ENCODE results near the gene GNG7.
"Not testable (repeated sequence)": the region's sequence is repeated elsewhere in the genome, so short reads cannot be mapped to it uniquely, and the experiment has no call there.

The GNG7 gene

GRCh38 chr19:2569596-2570465 is 132.7 kb downstream of the GNG7 start:
- no peak for DNase-seq

DNA sequence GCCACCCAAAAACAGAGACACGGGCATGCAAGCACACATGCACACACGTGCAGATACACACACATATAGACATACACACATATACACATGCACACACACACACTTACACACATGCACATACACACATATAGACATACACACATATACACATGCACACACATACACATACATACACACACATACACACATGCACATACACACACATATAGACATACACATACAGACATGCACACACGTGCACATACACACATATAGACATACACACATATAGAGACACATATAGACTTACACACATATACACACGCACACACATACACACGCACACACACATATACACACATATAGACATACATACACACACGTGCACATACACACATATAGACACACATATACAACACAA is 134.5 kb downstream of the GNG7 start:
- DNase-seq = no peak

- no peak for DNase-seq
Observed at GRCh38 chr19:2567580-2567979, 134.9 kb downstream of the GNG7 start.

- DNase-seq = not testable (repeated sequence)
Observed at GRCh38 chr19:2563546-2563945, 138.9 kb downstream of the GNG7 start.

- DNase-seq = no peak
Observed at GRCh38 chr19:2561895-2562294, 140.6 kb downstream of the GNG7 start.

DNA sequence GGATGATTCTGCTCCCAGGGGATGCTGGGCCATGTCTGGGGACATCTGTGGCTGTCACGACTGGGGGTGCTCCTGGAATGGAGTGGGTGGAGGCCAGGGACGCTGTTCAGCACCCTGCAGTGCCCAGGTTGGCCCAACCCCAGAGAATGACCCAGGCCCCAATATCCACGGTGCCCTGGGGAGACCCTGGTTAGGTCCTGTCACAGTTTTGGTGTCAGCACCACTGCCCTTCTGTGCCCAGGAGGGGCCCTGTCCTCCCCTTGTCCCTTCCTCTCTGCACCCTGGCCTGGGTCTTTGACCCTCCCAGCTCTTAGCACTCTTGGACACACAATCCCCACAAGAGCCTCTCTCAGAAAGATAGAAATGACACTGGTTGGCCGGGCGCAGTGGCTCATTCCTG is 141.3 kb downstream of the GNG7 start:
- DNase-seq = no peak

DNA sequence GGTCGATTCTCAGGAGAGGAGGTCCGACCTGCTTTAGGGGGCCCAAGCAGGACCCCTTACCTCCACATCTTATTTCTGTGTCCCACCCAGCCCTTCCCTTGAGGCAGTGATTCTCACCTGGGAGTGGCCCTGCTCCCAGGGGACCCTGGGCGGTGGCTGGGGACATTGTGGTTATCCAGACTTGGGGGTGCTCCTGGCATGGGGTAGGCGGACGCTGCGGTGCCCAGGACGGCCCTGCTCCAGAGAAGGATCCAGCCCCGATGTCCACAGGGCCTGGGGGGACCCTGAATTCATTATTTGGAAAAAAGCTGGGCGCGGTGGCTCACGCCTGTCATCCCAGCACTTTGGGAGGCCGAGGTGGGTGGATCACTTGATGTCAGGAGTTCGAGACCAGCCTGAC is 142.1 kb downstream of the GNG7 start:
- DNase-seq = no peak

DNA sequence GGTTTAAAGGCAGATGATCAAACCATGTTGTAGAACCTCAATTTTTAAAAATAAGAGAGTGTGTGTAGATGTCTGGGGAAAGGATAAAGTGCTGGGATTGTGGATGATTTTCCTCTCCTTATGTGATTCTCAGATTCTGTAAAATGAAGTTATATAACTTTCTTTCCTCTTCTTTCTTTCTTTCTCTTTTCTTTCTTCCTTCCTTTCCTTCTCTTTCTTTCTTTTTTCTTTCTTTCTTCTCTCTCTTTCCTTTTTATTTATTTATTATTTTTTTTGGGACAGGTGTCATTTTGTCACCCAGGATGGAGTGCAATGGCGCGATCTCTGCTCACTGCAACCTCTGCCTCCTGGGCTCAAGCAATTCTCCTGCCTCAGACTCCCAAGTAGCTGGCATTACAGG is 144.0 kb downstream of the GNG7 start:
- DNase-seq = no peak

DNA sequence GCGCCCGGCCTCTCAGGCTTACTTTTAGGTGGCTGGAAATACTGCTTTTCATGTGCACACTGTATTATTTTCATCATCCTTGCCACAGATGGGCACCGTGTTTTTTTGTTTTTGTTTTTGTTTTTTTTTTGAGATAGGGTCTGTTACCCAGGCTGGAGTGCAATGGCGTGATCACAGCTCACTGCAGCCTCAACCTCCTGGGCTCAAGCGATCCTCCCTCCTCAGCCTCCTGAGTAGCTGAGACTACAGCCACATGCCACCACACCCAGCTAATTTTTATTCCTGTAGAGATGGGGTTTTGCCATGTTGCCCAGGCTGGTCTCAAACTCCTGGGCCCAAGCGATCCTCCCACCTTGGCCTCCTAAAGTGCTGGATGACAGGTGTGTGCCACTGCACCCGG is 144.4 kb downstream of the GNG7 start:
- not testable (repeated sequence) for DNase-seq

DNA sequence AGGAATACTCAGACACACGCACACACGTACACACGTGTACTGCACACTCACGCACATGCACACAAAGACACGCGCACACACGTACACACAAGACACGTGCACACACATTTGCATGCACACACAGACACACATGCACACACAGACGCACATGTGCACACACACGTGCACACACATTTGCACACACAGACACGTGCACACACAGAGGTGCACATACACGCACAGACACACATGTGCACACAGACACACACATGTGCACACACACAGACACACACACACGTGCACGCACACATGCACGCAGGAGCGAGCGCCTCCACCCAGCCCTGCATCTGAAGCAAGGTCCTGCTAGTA is 145.4 kb downstream of the GNG7 start:
- no peak for DNase-seq

- DNase-seq = no peak
Observed at GRCh38 chr19:2556221-2557092, 146.0 kb downstream of the GNG7 start.

GRCh38 chr19:2555422-2556220 is 146.9 kb downstream of the GNG7 start:
- no peak for DNase-seq

DNA sequence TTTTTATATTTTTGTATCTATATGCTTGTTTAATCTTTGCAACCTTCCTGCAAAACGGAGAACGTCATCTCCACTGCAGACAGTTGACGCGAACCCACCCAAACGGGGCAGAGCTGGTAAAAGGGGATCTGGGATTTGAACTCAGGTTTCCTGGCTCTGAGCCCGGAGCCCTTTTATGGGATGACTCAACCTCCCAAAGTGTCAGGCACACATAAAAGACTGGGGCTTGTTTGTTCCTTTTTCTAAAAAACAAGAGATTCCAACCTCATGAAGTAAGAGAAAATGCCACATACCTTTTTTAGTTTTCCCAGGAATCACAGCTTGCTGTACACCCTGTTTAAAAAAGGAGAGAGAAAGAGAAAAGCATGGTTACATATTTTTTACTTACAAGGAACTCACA is 147.6 kb downstream of the GNG7 start:
- DNase-seq = no peak

DNA sequence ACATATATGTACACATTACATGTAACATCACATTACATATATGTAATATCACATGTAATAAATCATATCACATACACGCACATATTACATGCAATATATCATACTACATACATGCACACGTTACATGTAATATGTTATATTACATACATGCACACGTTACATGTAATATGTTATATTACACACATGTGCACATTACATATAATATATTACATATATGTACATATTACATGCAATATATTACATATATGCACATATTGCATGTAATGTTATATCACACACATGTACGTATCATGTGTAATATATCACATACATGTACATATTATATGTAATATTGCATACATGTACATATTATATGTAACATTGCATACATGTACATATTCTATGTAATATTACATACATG is 149.0 kb downstream of the GNG7 start:
- DNase-seq = no peak

GRCh38 chr19:2552859-2553258 is 149.6 kb downstream of the GNG7 start:
- DNase-seq = no peak

DNA sequence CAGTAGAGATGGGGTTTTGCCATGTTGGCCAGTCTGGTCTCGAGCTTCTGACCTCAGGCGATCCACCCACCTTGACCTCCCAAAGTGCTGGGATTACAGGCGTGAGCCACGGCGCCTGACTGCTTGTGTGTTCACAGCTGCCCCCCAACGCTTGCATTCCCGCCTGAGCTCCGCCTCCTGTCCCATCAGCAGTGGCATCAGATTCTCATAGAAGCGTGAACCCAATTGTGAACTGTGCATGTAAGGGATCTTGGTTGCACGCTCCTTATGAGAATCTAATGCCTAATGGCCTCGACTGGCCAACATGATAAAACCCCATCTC is 150.7 kb downstream of the GNG7 start:
- no peak for DNase-seq

DNA sequence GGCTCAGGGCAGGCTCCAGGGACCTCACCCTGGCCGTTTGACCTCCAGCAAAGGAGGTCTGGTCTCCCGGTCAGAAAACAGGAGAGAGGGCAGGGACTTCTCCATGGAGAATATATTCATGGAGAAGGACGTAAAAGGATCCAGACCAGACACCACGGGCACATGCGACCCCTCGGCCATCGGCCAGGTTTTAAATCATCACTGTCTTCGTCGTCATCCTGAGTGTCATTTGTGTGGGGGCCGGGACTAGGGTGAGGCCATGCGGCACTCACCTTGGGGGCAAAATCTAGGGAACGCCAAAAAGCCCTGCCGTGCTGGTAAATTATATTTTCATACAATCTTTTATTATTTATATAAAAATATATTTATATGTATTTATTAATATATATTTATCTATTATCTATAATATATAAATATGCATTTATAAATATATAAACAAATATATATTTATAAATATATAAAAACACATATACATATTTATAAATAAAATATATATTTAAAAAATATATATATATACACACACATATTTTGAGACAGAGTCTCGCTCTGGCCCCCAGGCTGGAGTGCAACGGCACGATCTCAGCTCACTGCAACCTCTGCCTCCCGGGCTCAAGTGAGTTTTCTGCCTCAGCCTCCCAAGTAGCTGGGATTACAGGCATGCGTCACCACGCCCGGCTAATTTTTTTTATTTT is 151.2 kb downstream of the GNG7 start:
- no peak for DNase-seq

GRCh38 chr19:2550431-2551171 is 151.9 kb downstream of the GNG7 start:
- peak; percentile 46 for DNase-seq

DNA sequence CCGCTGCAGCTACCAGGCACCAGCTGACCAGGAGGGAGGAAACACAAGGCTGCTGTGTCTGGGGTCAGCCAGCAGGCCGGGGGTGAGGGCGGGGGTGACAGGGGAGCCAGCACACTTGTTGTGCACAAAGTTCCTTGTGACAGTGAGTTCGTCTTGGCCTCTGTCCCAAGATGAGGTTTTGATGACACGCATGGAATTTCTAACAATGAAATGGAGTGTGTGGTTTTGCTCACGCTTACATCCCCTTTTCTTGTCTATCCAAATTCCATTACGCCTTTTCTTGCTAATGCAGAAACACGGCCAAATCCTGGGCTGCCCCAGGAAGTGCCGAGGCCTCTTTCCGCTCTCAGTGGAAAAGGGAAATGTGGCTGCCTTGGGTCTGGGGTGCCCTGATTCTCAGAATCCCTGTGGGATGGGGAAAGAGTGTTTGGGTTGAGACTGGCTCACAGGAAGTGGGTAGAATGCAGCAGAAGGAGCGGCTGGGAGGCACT is 152.7 kb downstream of the GNG7 start:
- peak; percentile 71 for DNase-seq

DNA sequence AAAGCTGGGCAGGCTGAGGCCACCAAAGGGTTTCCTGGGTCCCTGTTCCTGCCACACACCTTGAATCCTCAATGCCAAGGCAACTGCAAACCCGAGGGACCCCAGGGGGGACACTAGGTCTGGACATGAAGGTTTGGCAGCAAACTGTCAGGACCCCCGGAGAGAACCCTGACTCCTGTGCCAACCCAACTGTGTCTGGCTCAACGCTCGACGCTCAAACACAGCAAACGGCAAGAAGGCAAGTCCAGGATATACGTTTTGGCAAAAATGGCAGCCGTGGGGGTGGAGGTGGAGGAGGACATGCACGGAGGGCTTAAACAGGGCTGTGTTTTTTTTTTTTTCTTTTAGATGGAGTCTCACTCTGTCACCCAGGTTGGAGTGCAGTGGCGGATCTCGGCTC is 153.5 kb downstream of the GNG7 start:
- DNase-seq = no peak

DNA sequence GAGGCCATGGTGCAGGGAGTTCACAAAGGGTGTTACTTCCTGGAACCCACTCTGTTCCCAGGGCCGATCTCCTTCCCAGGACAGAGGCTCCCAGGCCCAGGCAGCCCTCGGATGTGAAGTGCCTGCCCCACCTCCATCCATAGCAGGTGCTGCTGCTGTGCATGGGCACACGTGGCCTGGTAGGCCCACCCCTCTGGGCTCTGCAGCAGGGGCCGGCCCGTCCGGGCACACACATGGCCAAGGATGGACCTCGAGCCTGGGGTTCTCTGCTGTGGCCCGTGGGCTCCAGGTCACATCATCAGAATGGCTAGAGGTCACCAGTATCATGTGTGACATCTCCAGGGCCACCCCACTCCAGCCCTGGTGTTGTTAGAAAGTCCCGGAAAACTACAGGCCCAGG is 154.8 kb downstream of the GNG7 start:
- DNase-seq = no peak

Measured in eye (tissue), 1 donor.